ENCODE results near the gene ZNF714. TPM values are rescaled to one million over a fixed set of nuclear protein-coding genes. Genes with fewer than 3 reads are reported as not detected.

Gene ZNF714
- total RNA-seq, 1 donor: 5.1 TPM

DNA sequence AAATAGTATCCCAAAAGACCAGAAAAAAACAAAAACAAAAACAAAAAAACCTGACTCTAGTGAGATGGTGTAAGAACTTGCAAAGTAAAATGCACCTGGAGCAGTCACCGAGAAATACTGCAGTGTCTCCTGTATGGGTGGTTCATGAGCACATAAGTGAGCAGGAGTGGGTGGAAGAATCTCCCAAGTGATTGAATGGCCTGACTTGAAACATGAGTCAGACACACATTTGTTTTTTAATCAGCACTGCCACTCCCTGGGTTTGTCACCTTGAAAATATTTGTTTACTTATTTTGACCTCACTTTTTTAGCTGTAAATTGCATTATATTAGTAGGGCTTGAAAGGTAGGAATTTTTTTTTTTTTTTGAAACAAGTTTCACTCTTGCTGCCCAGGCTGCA is 61.9 kb downstream of the ZNF714 start:
- no peaks in the 10 kb centered on the region for H3K27me3 ChIP-seq (ENCODE audit: insufficient read depth, low read length)
- peaks cover 41% of the 10 kb centered on the region for H3K36me3 ChIP-seq (ENCODE audit: insufficient read depth, low read length)
- H2AFZ ChIP-seq (ENCODE audit: low read length): no peak overlapping the region
- TF ChIP-seq, protein P1, sequence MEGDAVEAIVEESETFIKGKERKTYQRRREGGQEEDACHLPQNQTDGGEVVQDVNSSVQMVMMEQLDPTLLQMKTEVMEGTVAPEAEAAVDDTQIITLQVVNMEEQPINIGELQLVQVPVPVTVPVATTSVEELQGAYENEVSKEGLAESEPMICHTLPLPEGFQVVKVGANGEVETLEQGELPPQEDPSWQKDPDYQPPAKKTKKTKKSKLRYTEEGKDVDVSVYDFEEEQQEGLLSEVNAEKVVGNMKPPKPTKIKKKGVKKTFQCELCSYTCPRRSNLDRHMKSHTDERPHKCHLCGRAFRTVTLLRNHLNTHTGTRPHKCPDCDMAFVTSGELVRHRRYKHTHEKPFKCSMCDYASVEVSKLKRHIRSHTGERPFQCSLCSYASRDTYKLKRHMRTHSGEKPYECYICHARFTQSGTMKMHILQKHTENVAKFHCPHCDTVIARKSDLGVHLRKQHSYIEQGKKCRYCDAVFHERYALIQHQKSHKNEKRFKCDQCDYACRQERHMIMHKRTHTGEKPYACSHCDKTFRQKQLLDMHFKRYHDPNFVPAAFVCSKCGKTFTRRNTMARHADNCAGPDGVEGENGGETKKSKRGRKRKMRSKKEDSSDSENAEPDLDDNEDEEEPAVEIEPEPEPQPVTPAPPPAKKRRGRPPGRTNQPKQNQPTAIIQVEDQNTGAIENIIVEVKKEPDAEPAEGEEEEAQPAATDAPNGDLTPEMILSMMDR (IDR thresholded peaks at IDR 0.05; ENCODE audit: extremely low read depth, low read depth, low read length): no peak
- no peak overlapping the region for H3K27ac ChIP-seq (ENCODE audit: low read depth, low read length)
- peaks cover 18% of the 10 kb centered on the region for H3K79me2 ChIP-seq (ENCODE audit: insufficient read depth, low read length)
- H3K4me2 ChIP-seq (ENCODE audit: insufficient read depth, low read length): no peak overlapping the region
- no peaks in the 10 kb centered on the region for H4K20me1 ChIP-seq (ENCODE audit: insufficient read depth, low read length)
- no peaks in the 10 kb centered on the region for H3K9me3 ChIP-seq (ENCODE audit: low read depth, low read length)
- peaks cover 6% of the 10 kb centered on the region for H3K4me1 ChIP-seq (ENCODE audit: insufficient read depth, low read length)
- DNase-seq (ENCODE audit: insufficient read length, low spot score, missing footprints): peak; percentile 19
- H3K4me3 ChIP-seq (ENCODE audit: insufficient read depth, low read length): no peak overlapping the region

DNA sequence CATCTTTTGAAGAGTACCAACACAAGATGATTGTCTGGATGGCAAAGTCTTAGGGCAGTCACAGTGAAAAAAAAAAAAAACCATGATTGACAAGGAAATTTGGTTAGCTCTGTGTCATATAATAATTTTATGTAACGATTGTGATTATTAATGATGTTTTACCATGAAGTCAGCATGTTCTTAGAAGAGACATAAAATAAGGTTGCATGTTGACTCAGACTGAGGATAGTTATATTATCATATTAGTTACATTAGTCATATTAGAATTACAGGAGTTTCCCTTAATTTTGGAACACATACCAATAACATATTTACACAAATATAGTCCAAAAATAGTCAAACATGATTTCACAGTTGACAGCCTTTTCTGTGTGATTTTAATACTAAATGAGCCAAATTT is 65.5 kb downstream of the ZNF714 start:
- no peak for DNase-seq (ENCODE audit: insufficient read length, low spot score, missing footprints)
- H3K36me3 ChIP-seq (ENCODE audit: insufficient read depth, low read length): peaks cover 54% of the 10 kb centered on the region
- peaks cover 16% of the 10 kb centered on the region for H3K79me2 ChIP-seq (ENCODE audit: insufficient read depth, low read length)
- no peak overlapping the region for H3K4me2 ChIP-seq (ENCODE audit: insufficient read depth, low read length)
- no peak overlapping the region for H3K4me3 ChIP-seq (ENCODE audit: insufficient read depth, low read length)
- no peak overlapping the region for H3K27ac ChIP-seq (ENCODE audit: low read depth, low read length)
- H3K27me3 ChIP-seq (ENCODE audit: insufficient read depth, low read length): no peaks in the 10 kb centered on the region
- no peak overlapping the region for H2AFZ ChIP-seq (ENCODE audit: low read length)
- no peaks in the 10 kb centered on the region for H4K20me1 ChIP-seq (ENCODE audit: insufficient read depth, low read length)
- peaks cover 4% of the 10 kb centered on the region for H3K4me1 ChIP-seq (ENCODE audit: insufficient read depth, low read length)
- no peaks in the 10 kb centered on the region for H3K9me3 ChIP-seq (ENCODE audit: low read depth, low read length)
- TF ChIP-seq, protein P1 (IDR thresholded peaks at IDR 0.05; ENCODE audit: extremely low read depth, low read depth, low read length): no peak

DNA sequence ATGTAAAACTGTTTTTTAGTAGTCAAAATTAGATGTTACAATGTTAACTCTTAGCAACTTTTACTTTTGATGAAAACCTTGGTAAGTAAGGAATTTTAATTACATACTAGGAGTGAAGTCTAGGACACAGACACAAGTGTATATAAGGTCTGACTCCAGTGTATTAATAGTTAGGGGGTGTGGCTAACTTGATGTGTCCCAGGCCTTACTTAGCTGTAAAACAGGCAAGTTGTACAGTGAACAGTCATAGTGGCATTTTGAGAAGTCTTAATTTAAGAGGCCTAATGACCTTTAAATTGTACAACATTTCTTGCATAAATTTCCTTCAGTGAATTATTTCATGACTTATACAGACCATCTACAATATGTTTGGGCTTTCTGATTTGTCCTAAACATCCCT is 66.7 kb downstream of the ZNF714 start:
- TF ChIP-seq, protein P1 (IDR thresholded peaks at IDR 0.05; ENCODE audit: extremely low read depth, low read depth, low read length): no peak
- H2AFZ ChIP-seq (ENCODE audit: low read length): no peak overlapping the region
- DNase-seq (ENCODE audit: insufficient read length, low spot score, missing footprints): no peak
- no peaks in the 10 kb centered on the region for H3K9me3 ChIP-seq (ENCODE audit: low read depth, low read length)
- no peak overlapping the region for H3K27ac ChIP-seq (ENCODE audit: low read depth, low read length)
- H3K36me3 ChIP-seq (ENCODE audit: insufficient read depth, low read length): peaks cover 49% of the 10 kb centered on the region
- H4K20me1 ChIP-seq (ENCODE audit: insufficient read depth, low read length): no peaks in the 10 kb centered on the region
- H3K4me1 ChIP-seq (ENCODE audit: insufficient read depth, low read length): no peaks in the 10 kb centered on the region
- H3K4me2 ChIP-seq (ENCODE audit: insufficient read depth, low read length): no peak overlapping the region
- no peaks in the 10 kb centered on the region for H3K27me3 ChIP-seq (ENCODE audit: insufficient read depth, low read length)
- peaks cover 6% of the 10 kb centered on the region for H3K79me2 ChIP-seq (ENCODE audit: insufficient read depth, low read length)
- H3K4me3 ChIP-seq (ENCODE audit: insufficient read depth, low read length): no peak overlapping the region

DNA sequence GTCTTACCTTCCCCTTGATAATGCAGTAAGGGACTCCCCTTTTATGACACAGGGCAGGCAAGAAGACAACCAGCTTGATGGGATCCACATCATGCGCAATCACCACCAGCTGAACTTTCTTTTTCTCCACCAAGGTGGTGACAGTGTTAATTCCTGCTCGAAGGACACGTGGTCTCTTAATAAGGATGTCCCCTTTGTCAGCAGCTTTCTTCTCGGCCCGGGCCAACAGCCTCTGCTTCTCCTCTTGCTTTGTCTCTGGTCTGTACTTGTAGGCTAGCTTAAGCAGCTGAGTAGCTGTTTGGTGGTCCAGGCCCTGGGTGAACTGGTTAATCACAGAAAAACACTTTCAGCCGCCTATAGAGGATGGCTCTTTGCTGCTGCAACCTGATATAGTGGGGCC is 67.9 kb downstream of the ZNF714 start:
- Histone ChIP-seq H3K9me3 (ENCODE audit: low read depth, low read length) (no peaks in the 10 kb centered on the region), H3K4me1 (ENCODE audit: insufficient read depth, low read length) (no peaks in the 10 kb centered on the region), H3K27me3 (ENCODE audit: insufficient read depth, low read length) (no peaks in the 10 kb centered on the region), H3K27ac (ENCODE audit: low read depth, low read length) (no peak overlapping the region), H3K79me2 (ENCODE audit: insufficient read depth, low read length) (peaks cover 3% of the 10 kb centered on the region), H4K20me1 (ENCODE audit: insufficient read depth, low read length) (no peaks in the 10 kb centered on the region), H2AFZ (ENCODE audit: low read length) (no peak overlapping the region), H3K4me2 (ENCODE audit: insufficient read depth, low read length) (no peak overlapping the region), H3K4me3 (ENCODE audit: insufficient read depth, low read length) (no peak overlapping the region), H3K36me3 (ENCODE audit: insufficient read depth, low read length) (peaks cover 38% of the 10 kb centered on the region)
- TF ChIP-seq, protein P1 (IDR thresholded peaks at IDR 0.05; ENCODE audit: extremely low read depth, low read depth, low read length): no peak
- DNase-seq (ENCODE audit: insufficient read length, low spot score, missing footprints): no peak
